IMR-90 (cell line): ENCODE results near the gene TTC23.

Source experiments
- BHLHE40 ChIP-seq: fragments of 150-350 bp; IDR thresholded peaks from 2 replicates; pipeline ENCODE4 v1.6.1; 2016; ENCODE audit warnings: mild to moderate bottlenecking, low read depth, low read length
- CEBPB ChIP-seq: IDR thresholded peaks from 2 replicates; pipeline ENCODE4 v1.6.1; 2012; ENCODE audit warnings: low read depth, low read length, improper control_type of control experiment
- CTCF ChIP-seq: conservative IDR thresholded peaks from 2 replicates; pipeline ENCODE4 v1.5.1; 2012; ENCODE audit warnings: mild to moderate bottlenecking, low read depth, low read length, improper control_type of control experiment
- FOS ChIP-seq: fragments of 150-350 bp; IDR thresholded peaks from 2 replicates; pipeline ENCODE4 v1.6.1; 2016; ENCODE audit warnings: low read depth, low read length
- MAFK ChIP-seq: IDR thresholded peaks from 2 replicates; pipeline ENCODE4 v1.6.1; 2012; ENCODE audit warnings: low read depth, low read length, improper control_type of control experiment
- MAZ ChIP-seq: IDR thresholded peaks from 2 replicates; pipeline ENCODE4 v1.6.1; 2012; ENCODE audit warnings: low read depth, mild to moderate bottlenecking, low read length, improper control_type of control experiment, moderate library complexity, borderline replicate concordance
- MXI1 ChIP-seq: IDR thresholded peaks from 2 replicates; pipeline ENCODE4 v1.6.1; 2012; ENCODE audit warnings: low read depth, mild to moderate bottlenecking, low read length, moderate library complexity, borderline replicate concordance
- NFE2L2 ChIP-seq: fragments of 150-350 bp; IDR thresholded peaks from 2 replicates; pipeline ENCODE4 v1.6.1; 2016; ENCODE audit warnings: low read depth, mild to moderate bottlenecking, low read length
- POLR2A ChIP-seq: IDR thresholded peaks from 2 replicates; pipeline ENCODE4 v1.6.1; 2012; ENCODE audit warnings: mild to moderate bottlenecking, low read depth, low read length
- RAD21 ChIP-seq: IDR thresholded peaks from 2 replicates; pipeline ENCODE4 v1.6.1; 2012; ENCODE audit warnings: low read length, improper control_type of control experiment
- RCOR1 ChIP-seq: IDR thresholded peaks from 2 replicates; pipeline ENCODE4 v1.6.1; 2012; ENCODE audit warnings: mild to moderate bottlenecking, low read length, improper control_type of control experiment; ENCODE audit not compliant: insufficient replicate concordance
- RFX5 ChIP-seq: IDR thresholded peaks from 2 replicates; pipeline ENCODE4 v1.8.0; 2012; ENCODE audit warnings: low read depth, mild to moderate bottlenecking, low read length, moderate library complexity
- SMC3 ChIP-seq: fragments of 150-350 bp; IDR thresholded peaks from 2 replicates; pipeline ENCODE4 v1.6.1; 2016; ENCODE audit warnings: low read depth, mild to moderate bottlenecking, antibody characterized with exemption, low read length, moderate library complexity
- TF ChIP-seq, protein P1 (sequence below): fragments of 150-350 bp; IDR thresholded peaks from 2 replicates; pipeline ENCODE4 v1.6.1; 2017; ENCODE audit warnings: mild to moderate bottlenecking, antibody characterized with exemption, low read length, low read depth

GRCh38 chr15:99120050-99120777 is 129.2 kb downstream of the TTC23 start:
- no peak for TF ChIP-seq CTCF
- TF ChIP-seq POLR2A: no peak
- TF ChIP-seq FOS: no peak
- TF ChIP-seq, protein P1, sequence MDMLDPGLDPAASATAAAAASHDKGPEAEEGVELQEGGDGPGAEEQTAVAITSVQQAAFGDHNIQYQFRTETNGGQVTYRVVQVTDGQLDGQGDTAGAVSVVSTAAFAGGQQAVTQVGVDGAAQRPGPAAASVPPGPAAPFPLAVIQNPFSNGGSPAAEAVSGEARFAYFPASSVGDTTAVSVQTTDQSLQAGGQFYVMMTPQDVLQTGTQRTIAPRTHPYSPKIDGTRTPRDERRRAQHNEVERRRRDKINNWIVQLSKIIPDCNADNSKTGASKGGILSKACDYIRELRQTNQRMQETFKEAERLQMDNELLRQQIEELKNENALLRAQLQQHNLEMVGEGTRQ: no peak
- no peak for TF ChIP-seq MXI1
- no peak for TF ChIP-seq RFX5
- TF ChIP-seq BHLHE40: no peak
- TF ChIP-seq MAFK: no peak
- TF ChIP-seq RCOR1: no peak
- TF ChIP-seq CEBPB: no peak
- no peak for TF ChIP-seq SMC3
- no peak for TF ChIP-seq MAZ
- no peak for TF ChIP-seq RAD21
- no peak for TF ChIP-seq NFE2L2
